ENCODE measurements around the gene CHRM4. TPM values are rescaled to one million over a fixed set of nuclear protein-coding genes. Genes with fewer than 3 reads are reported as not detected.

Gene CHRM4
- polyA plus RNA-seq, 1 experiment, result not detected

DNA sequence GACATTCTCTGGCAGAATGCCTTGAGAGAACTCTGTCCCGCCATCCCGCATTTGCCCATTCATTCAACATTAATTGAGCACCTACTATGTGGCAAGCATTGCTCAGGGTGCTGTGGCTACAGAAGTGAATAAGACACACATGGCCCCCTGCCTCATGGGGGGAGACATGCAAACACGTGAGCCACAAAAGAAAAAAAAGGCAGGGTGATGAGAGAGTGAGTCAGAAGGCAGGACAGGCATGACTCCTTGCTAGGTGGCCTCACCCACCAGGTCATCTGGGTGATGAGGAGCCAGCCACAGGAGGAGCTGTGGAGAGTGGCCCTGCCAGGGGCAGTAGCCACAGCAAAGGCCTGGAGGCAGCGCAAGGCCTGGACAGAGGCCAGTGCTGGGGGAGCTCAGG lies 4.9 kb downstream of the CHRM4 start:
- no peak overlapping the region for H3K27ac ChIP-seq (ENCODE audit: low read depth, low read length)
- H3K9me3 ChIP-seq (ENCODE audit: control insufficient read depth, insufficient read depth, low read length), result peaks cover 10% of the 10 kb centered on the region; the same call in 1 of the 2 replicates
- DNase-seq (ENCODE audit: low read depth, low spot score), result no peak
- H3K27me3 ChIP-seq (ENCODE audit: control insufficient read depth, insufficient read depth, low read length), result peaks cover 29% of the 10 kb centered on the region
- H3K4me3 ChIP-seq (ENCODE audit: low read depth, low read length), result no peak overlapping the region
- POLR2A ChIA-PET, result no interaction called here
- CTCF ChIA-PET, result no interaction called here
- TF ChIP-seq, protein P1, sequence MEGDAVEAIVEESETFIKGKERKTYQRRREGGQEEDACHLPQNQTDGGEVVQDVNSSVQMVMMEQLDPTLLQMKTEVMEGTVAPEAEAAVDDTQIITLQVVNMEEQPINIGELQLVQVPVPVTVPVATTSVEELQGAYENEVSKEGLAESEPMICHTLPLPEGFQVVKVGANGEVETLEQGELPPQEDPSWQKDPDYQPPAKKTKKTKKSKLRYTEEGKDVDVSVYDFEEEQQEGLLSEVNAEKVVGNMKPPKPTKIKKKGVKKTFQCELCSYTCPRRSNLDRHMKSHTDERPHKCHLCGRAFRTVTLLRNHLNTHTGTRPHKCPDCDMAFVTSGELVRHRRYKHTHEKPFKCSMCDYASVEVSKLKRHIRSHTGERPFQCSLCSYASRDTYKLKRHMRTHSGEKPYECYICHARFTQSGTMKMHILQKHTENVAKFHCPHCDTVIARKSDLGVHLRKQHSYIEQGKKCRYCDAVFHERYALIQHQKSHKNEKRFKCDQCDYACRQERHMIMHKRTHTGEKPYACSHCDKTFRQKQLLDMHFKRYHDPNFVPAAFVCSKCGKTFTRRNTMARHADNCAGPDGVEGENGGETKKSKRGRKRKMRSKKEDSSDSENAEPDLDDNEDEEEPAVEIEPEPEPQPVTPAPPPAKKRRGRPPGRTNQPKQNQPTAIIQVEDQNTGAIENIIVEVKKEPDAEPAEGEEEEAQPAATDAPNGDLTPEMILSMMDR (IDR thresholded peaks at IDR 0.05; ENCODE audit: low read depth, low read length), result no peak

DNA sequence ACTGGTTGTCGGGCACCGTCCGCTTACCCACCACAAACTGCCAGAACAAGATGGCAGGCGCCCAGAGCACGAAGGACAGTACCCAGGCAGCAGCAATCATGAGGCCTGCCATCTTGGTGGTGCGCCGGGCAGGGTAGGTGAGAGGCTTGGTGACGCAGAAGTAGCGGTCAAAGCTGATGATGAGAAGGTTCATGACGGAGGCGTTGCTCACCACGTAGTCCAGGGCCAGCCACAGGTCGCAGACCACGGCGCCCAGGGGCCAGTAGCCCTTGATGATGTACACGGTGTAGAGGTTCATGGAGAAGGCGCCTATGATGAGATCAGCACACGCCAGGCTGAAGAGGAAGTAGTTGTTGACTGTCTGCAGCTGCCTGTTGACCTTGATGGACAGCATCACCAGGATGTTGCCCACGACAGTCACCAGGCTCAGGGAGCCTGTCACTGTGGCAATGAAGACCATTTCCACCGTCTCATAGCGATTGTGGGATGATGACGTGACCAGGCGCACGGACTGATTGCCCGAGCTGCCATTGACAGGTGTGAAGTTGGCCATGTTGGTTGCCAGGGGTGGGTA lies 5.5 kb downstream of the CHRM4 start:
- ChIA-PET POLR2A (no interaction called here), CTCF (no interaction called here)
- DNase-seq (ENCODE audit: low read depth, low spot score), result no peak

DNA sequence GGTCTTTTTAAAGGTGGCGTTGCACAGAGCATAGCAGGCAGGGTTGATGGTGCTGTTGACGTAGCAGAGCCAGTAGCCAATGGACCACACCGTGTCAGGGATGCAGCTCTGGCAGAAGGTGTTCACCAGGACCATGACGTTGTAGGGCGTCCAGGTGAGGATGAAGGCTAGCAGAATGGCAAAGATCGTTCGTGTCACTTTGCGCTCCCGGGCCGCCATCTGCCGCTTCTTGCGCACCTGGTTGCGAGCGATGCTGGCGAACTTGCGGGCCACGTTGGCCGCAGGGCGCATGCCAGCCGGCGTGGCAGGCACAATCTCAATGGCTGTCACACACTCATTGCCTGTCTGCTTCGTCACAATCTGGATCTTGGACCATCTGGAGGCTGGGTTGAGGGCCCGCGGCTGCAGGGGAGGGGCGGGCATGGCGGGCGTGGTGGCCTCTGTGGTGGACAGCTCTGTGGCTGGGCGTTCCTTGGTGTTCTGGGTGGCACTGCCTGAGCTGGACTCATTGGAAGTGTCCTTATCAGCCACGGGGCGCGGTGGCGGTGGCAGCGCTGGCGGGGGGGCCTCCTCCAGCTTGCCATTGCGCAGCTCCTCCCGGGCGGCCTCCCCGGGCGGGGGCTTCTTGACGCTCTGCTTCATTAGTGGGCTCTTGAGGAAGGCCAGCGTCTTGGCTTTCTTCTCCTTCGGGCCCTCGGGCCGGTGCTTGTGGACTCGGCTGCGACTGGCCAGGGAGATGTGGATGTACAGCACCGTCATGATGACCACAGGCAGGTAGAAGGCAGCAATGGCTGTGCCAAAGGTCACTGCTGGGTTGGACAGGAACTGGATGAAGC lies 6.2 kb downstream of the CHRM4 start:
- Histone ChIP-seq H3K4me3 (ENCODE audit: low read depth, low read length) (no peak overlapping the region), H3K27ac (ENCODE audit: low read depth, low read length) (no peak overlapping the region), H3K27me3 (ENCODE audit: control insufficient read depth, insufficient read depth, low read length) (peaks cover 19% of the 10 kb centered on the region), H3K9me3 (ENCODE audit: control insufficient read depth, insufficient read depth, low read length) (peaks cover 10% of the 10 kb centered on the region; the same call in 1 of the 2 replicates)
- DNase-seq (ENCODE audit: low read depth, low spot score), result no peak
- TF ChIP-seq, protein P1 (IDR thresholded peaks at IDR 0.05; ENCODE audit: low read depth, low read length), result no peak
- POLR2A ChIA-PET, result no interaction called here
- CTCF ChIA-PET, result interaction anchor here (0.6 to 1.0 kb wide), 2 partner anchors 147 to 332 kb away, joined by 3 to 4 read pairs; no protein-coding TSS in a partner anchor

More for the DNA sequence above, 5.5 kb downstream of the CHRM4 start:
- Histone ChIP-seq H3K27me3 (ENCODE audit: control insufficient read depth, insufficient read depth, low read length) (peaks cover 26% of the 10 kb centered on the region), H3K9me3 (ENCODE audit: control insufficient read depth, insufficient read depth, low read length) (peaks cover 10% of the 10 kb centered on the region; the same call in 1 of the 2 replicates), H3K27ac (ENCODE audit: low read depth, low read length) (no peak overlapping the region), H3K4me3 (ENCODE audit: low read depth, low read length) (no peak overlapping the region)
- TF ChIP-seq, protein P1 (IDR thresholded peaks at IDR 0.05; ENCODE audit: low read depth, low read length), result no peak

DNA sequence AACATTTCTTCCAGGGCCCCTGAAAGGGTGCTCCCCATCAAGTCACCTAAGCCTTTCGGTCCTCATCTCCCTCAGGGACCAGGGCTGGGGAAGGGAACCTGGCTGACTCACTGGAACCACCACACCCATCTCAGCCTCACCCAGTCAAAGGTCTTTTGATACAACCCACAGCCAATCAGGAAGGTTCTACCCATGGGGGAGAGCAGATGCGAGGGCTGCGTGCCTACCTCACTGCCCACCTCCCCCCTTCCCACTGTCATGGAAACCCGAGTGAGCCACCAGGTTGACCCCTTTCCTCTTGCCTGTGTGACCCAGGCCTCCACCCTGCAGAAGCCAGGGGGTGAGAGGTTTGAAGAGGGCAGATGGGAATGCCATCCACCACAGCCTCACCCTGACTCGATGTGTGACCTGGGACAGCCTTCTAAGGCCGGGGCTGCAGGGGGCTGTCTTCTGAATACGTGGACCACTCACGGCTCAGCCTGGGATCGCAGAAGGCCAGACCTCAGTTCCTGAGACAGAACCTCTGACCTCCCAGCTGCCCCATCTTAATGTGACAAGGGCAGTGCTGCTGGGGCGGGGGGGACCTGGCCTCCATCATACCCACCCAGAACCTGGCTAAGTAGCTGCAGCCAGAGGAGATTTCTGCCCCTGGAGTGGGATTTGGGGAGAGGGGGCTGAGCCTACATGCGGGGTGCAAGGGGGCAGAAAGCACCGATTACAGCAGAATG lies 7.4 kb downstream of the CHRM4 start:
- TF ChIP-seq, protein P1 (IDR thresholded peaks at IDR 0.05; ENCODE audit: low read depth, low read length), result no peak
- Histone ChIP-seq H3K9me3 (ENCODE audit: control insufficient read depth, insufficient read depth, low read length) (peaks cover 10% of the 10 kb centered on the region; the same call in 1 of the 2 replicates), H3K4me3 (ENCODE audit: low read depth, low read length) (no peak overlapping the region), H3K27me3 (ENCODE audit: control insufficient read depth, insufficient read depth, low read length) (peaks cover 9% of the 10 kb centered on the region), H3K27ac (ENCODE audit: low read depth, low read length) (no peak overlapping the region)
- ChIA-PET CTCF (interaction anchor here (1.0 to 1.9 kb wide), 8 partner anchors 8 to 154 kb away, joined by 3 to 17 read pairs (median 5); partner anchors contain the start of gene CHRM4), POLR2A (no interaction called here)
- DNase-seq (ENCODE audit: low read depth, low spot score), result no peak
